CD4-positive, alpha-beta T cell treated with Interleukin-4 for 1 hour (primary cell): ENCODE results near the gene EOGT.

ENCODE experiments used
- DNase-seq, 2 donors: peaks; one replicate each; pipeline ENCODE4 v3.0.0-alpha.2; 2020 to 2022

The EOGT gene

GRCh38 chr3:69008980-69009379 is 4.5 kb downstream of the EOGT start:
- DNase-seq, result no peak

GRCh38 chr3:69005791-69006482 is 7.5 kb downstream of the EOGT start:
- DNase-seq, result no peak

GRCh38 chr3:69005071-69005790 is 8.3 kb downstream of the EOGT start:
- no peak for DNase-seq

GRCh38 chr3:69004138-69004537 is 9.3 kb downstream of the EOGT start:
- DNase-seq, result no peak

GRCh38 chr3:68999605-69000004 is 13.9 kb downstream of the EOGT start:
- no peak for DNase-seq

GRCh38 chr3:68999158-68999557 is 14.3 kb downstream of the EOGT start:
- no peak for DNase-seq

- DNase-seq, result no peak
Observed at GRCh38 chr3:68997887-68998286, 15.6 kb downstream of the EOGT start.

GRCh38 chr3:68996356-68996995 is 17.0 kb downstream of the EOGT start:
- DNase-seq, result no peak

GRCh38 chr3:68988740-68989139 is 24.7 kb downstream of the EOGT start:
- DNase-seq, result no peak

- no peak for DNase-seq
Observed at GRCh38 chr3:68987322-68987721, 26.2 kb downstream of the EOGT start.

- DNase-seq, result no peak
Observed at GRCh38 chr3:68986496-68987208, 26.8 kb downstream of the EOGT start.

GRCh38 chr3:68985146-68985790 is 28.2 kb downstream of the EOGT start:
- DNase-seq, result no peak

GRCh38 chr3:68984011-68984530 is 29.4 kb downstream of the EOGT start:
- DNase-seq, result no peak

GRCh38 chr3:68977486-68978167 is 35.9 kb downstream of the EOGT start:
- no peak for DNase-seq

GRCh38 chr3:68974711-68975110 is 38.8 kb downstream of the EOGT start:
- no peak for DNase-seq

GRCh38 chr3:68973639-68974038 is 39.8 kb downstream of the EOGT start:
- DNase-seq, result no peak

GRCh38 chr3:68972358-68972979 is 41.0 kb downstream of the EOGT start:
- peak; percentile 14 to 20 for DNase-seq

- DNase-seq, result no peak
Observed at GRCh38 chr3:68964694-68965093, 48.8 kb downstream of the EOGT start.

GRCh38 chr3:68963891-68964290 is 49.6 kb downstream of the EOGT start:
- DNase-seq, result no peak

GRCh38 chr3:68963376-68963775 is 50.1 kb downstream of the EOGT start:
- DNase-seq, result no peak

GRCh38 chr3:68958932-68959331 is 54.6 kb downstream of the EOGT start:
- DNase-seq, result no peak

GRCh38 chr3:68957895-68958294 is 55.6 kb downstream of the EOGT start:
- DNase-seq, result no peak
